ENCODE data around the gene MAST3.

The MAST3 gene

GRCh38 chr19:18119717-18120105, 22.1 kb downstream of the MAST3 start:
- Histone ChIP-seq H3K4me1 (ENCODE audit: insufficient read depth, low read length, poor library complexity, severe bottlenecking) (peaks cover 22% of the 10 kb centered on the region), H3K4me2 (ENCODE audit: low read depth, low read length, poor library complexity, severe bottlenecking) (peak overlapping the region; percentile 86), H2AFZ (ENCODE audit: low read length) (no peak overlapping the region), H3K79me2 (ENCODE audit: insufficient read depth, low read length) (peaks cover 6% of the 10 kb centered on the region; the same call in 1 of the 2 replicates), H3K36me3 (ENCODE audit: insufficient read depth, low read length) (peaks cover 6% of the 10 kb centered on the region; the same call in 1 of the 2 replicates), H3F3A (ENCODE audit: low read depth) (no peaks in the 10 kb centered on the region), H3K4me3 (ENCODE audit: low read length, poor library complexity, severe bottlenecking) (peak overlapping the region; percentile 76), H3K9ac (ENCODE audit: low read depth, low read length, poor library complexity, severe bottlenecking) (no peak overlapping the region), H4K20me1 (ENCODE audit: insufficient read depth, low read length, poor library complexity, severe bottlenecking) (no peaks in the 10 kb centered on the region), H3K9me2 (replicated peaks; ENCODE audit: low read depth, low read length) (no peaks in the 10 kb centered on the region), H3K9me3 (ENCODE audit: insufficient read depth, low read depth, low read length) (no peaks in the 10 kb centered on the region), H3K27me3 (ENCODE audit: insufficient read depth, low read length, poor library complexity, severe bottlenecking) (no peaks in the 10 kb centered on the region)
- TF ChIP-seq, protein P1, sequence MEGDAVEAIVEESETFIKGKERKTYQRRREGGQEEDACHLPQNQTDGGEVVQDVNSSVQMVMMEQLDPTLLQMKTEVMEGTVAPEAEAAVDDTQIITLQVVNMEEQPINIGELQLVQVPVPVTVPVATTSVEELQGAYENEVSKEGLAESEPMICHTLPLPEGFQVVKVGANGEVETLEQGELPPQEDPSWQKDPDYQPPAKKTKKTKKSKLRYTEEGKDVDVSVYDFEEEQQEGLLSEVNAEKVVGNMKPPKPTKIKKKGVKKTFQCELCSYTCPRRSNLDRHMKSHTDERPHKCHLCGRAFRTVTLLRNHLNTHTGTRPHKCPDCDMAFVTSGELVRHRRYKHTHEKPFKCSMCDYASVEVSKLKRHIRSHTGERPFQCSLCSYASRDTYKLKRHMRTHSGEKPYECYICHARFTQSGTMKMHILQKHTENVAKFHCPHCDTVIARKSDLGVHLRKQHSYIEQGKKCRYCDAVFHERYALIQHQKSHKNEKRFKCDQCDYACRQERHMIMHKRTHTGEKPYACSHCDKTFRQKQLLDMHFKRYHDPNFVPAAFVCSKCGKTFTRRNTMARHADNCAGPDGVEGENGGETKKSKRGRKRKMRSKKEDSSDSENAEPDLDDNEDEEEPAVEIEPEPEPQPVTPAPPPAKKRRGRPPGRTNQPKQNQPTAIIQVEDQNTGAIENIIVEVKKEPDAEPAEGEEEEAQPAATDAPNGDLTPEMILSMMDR (conservative IDR thresholded peaks at IDR 0.05; ENCODE audit: low read length), result no peak
- TF ChIP-seq EZH2phosphoT487 (IDR thresholded peaks at IDR 0.05; ENCODE audit: borderline replicate concordance), result no peak

DNA sequence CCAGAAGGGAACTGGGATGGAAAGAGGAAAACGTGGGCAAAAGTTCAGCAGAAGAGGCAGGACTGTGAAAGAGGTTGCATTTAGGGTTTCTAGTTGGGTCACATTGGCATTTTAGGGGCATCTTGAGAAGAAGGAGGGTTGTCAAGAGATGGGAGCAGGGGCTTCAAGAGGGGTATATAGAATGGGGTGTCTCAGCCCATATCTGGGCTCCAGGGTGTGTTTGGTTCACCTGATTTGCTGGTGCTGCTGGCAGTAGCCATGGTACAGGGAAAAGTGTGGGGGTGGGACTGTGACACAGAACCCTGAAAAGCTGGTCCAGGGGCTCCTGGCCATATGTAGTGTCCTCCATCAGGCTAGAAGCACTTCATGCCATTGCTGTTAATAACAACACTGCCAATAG, 22.5 kb downstream of the MAST3 start:
- H3K9ac ChIP-seq (ENCODE audit: low read depth, low read length, poor library complexity, severe bottlenecking), result no peak overlapping the region
- no peak for TF ChIP-seq EZH2phosphoT487 (IDR thresholded peaks at IDR 0.05; ENCODE audit: borderline replicate concordance)
- TF ChIP-seq, protein P1 (conservative IDR thresholded peaks at IDR 0.05; ENCODE audit: low read length), result no peak
- H4K20me1 ChIP-seq (ENCODE audit: insufficient read depth, low read length, poor library complexity, severe bottlenecking), result no peaks in the 10 kb centered on the region
- H3K36me3 ChIP-seq (ENCODE audit: insufficient read depth, low read length), result peaks cover 6% of the 10 kb centered on the region; the same call in 1 of the 2 replicates
- no peaks in the 10 kb centered on the region for H3K27me3 ChIP-seq (ENCODE audit: insufficient read depth, low read length, poor library complexity, severe bottlenecking)
- H3F3A ChIP-seq (ENCODE audit: low read depth), result no peaks in the 10 kb centered on the region
- no peak overlapping the region for H3K4me3 ChIP-seq (ENCODE audit: low read length, poor library complexity, severe bottlenecking)
- H3K9me3 ChIP-seq (ENCODE audit: insufficient read depth, low read depth, low read length), result no peaks in the 10 kb centered on the region
- H2AFZ ChIP-seq (ENCODE audit: low read length), result no peak overlapping the region
- H3K79me2 ChIP-seq (ENCODE audit: insufficient read depth, low read length), result peaks cover 6% of the 10 kb centered on the region; the same call in 1 of the 2 replicates
- H3K4me1 ChIP-seq (ENCODE audit: insufficient read depth, low read length, poor library complexity, severe bottlenecking), result peaks cover 22% of the 10 kb centered on the region
- H3K4me2 ChIP-seq (ENCODE audit: low read depth, low read length, poor library complexity, severe bottlenecking), result peak overlapping the region; percentile 86
- H3K9me2 ChIP-seq (replicated peaks; ENCODE audit: low read depth, low read length), result no peaks in the 10 kb centered on the region

DNA sequence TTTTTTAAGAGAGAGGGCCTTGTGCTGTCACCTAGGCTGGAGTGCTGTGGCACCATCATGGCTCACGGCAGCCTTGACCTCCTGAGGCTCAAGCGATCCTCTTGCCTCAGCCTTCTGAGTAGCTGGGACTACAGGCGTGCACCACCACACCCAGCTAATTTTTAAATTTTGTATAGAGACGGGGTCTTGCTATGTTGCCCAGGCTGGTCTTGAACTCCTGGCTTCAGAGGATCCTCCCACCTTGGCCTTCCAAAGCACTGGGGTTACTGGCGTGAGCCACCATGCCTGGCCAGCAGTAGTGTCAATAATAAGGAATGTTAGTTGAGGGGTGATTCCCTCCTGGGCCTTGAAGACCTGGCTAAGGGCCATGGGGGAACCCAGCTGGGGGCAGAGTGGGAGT, 23.6 kb downstream of the MAST3 start:
- no peak overlapping the region for H3K4me3 ChIP-seq (ENCODE audit: low read length, poor library complexity, severe bottlenecking)
- H3K9me2 ChIP-seq (replicated peaks; ENCODE audit: low read depth, low read length), result no peaks in the 10 kb centered on the region
- H3K36me3 ChIP-seq (ENCODE audit: insufficient read depth, low read length), result peaks cover 6% of the 10 kb centered on the region; the same call in 1 of the 2 replicates
- no peaks in the 10 kb centered on the region for H3K9me3 ChIP-seq (ENCODE audit: insufficient read depth, low read depth, low read length)
- peaks cover 22% of the 10 kb centered on the region for H3K4me1 ChIP-seq (ENCODE audit: insufficient read depth, low read length, poor library complexity, severe bottlenecking)
- no peaks in the 10 kb centered on the region for H3F3A ChIP-seq (ENCODE audit: low read depth)
- H4K20me1 ChIP-seq (ENCODE audit: insufficient read depth, low read length, poor library complexity, severe bottlenecking), result no peaks in the 10 kb centered on the region
- TF ChIP-seq, protein P1 (conservative IDR thresholded peaks at IDR 0.05; ENCODE audit: low read length), result no peak
- no peak overlapping the region for H3K9ac ChIP-seq (ENCODE audit: low read depth, low read length, poor library complexity, severe bottlenecking)
- H3K4me2 ChIP-seq (ENCODE audit: low read depth, low read length, poor library complexity, severe bottlenecking), result no peak overlapping the region
- no peak overlapping the region for H2AFZ ChIP-seq (ENCODE audit: low read length)
- H3K27me3 ChIP-seq (ENCODE audit: insufficient read depth, low read length, poor library complexity, severe bottlenecking), result no peaks in the 10 kb centered on the region
- peaks cover 6% of the 10 kb centered on the region; the same call in 1 of the 2 replicates for H3K79me2 ChIP-seq (ENCODE audit: insufficient read depth, low read length)
